MM.1S (cell line): Measurements from ENCODE around the gene ADAMTS3.
A peak's percentile ranks its signal among the peaks of the same experiment; 100 is the strongest.

Experiments used
- DNase-seq: peaks from one replicate; pipeline ENCODE4 v3.0.0-alpha.2; 2015
- H2AFZ ChIP-seq: fragments of 300-600 bp; sonication (generic); 2 replicates; pipeline ENCODE4 v1.6.0; 2016; ENCODE audit warnings: antibody characterized with exemption, low read length
- H3F3A ChIP-seq: fragments of 300-600 bp; sonication (generic); 2 replicates; pipeline ENCODE4 v1.6.1; 2016; ENCODE audit warnings: mild to moderate bottlenecking, antibody characterized with exemption, low read length, moderate library complexity, mixed read lengths; ENCODE audit not compliant: insufficient read depth
- H3K27ac ChIP-seq: fragments of 300-600 bp; sonication (generic); 2 replicates; pipeline ENCODE4 v1.5.1; 2016; ENCODE audit warnings: mild to moderate bottlenecking, low read length
- H3K27me3 ChIP-seq: fragments of 300-600 bp; sonication (generic); replicated peaks from 2 replicates; pipeline ENCODE4 v1.6.0; 2016; ENCODE audit warnings: low read length; ENCODE audit not compliant: insufficient read depth
- H3K36me3 ChIP-seq: fragments of 300-600 bp; sonication (generic); replicated peaks from 2 replicates; pipeline ENCODE4 v1.6.1; 2016; ENCODE audit warnings: mild to moderate bottlenecking, low read length, mixed read lengths; ENCODE audit not compliant: insufficient read depth
- H3K4me1 ChIP-seq: fragments of 300-600 bp; sonication (generic); 2 replicates; pipeline ENCODE4 v1.6.1; 2016; ENCODE audit warnings: low read length, mixed read lengths
- H3K4me2 ChIP-seq: fragments of 300-600 bp; sonication (generic); 2 replicates; pipeline ENCODE4 v1.6.0; 2016; ENCODE audit warnings: low read depth, low read length
- H3K4me3 ChIP-seq: fragments of 300-600 bp; sonication (generic); 2 replicates; pipeline ENCODE4 v1.5.1; 2016; ENCODE audit warnings: low read length, mixed read lengths
- H3K79me2 ChIP-seq: fragments of 300-600 bp; sonication (generic); 2 replicates; pipeline ENCODE4 v1.6.1; 2016; ENCODE audit warnings: mixed run types, low read length, mixed read lengths
- H3K9ac ChIP-seq: fragments of 300-600 bp; sonication (generic); 2 replicates; pipeline ENCODE4 v1.6.1; 2016; ENCODE audit warnings: low read length, mixed read lengths
- H3K9me2 ChIP-seq: fragments of 300-600 bp; sonication (generic); replicated peaks from 2 replicates; pipeline ENCODE4 v1.6.1; 2016; ENCODE audit warnings: mild to moderate bottlenecking, low read length, mixed read lengths; ENCODE audit not compliant: insufficient read depth
- H3K9me3 ChIP-seq: fragments of 300-600 bp; sonication (generic); replicated peaks from 2 replicates; pipeline ENCODE4 v1.6.1; 2016; ENCODE audit warnings: mild to moderate bottlenecking, low read length, mixed read lengths; ENCODE audit not compliant: insufficient read depth
- H4K20me1 ChIP-seq: fragments of 300-600 bp; sonication (generic); 2 replicates; pipeline ENCODE4 v1.6.1; 2016; ENCODE audit warnings: mild to moderate bottlenecking, low read length, moderate library complexity, mixed read lengths; ENCODE audit not compliant: insufficient read depth
- EZH2 ChIP-seq: fragments of 300-600 bp; sonication (generic); optimal IDR thresholded peaks from 2 replicates; pipeline ENCODE3; 2017; ENCODE audit warnings: low read depth, mild to moderate bottlenecking, antibody characterized with exemption, low read length, mixed read lengths
- EZH2phosphoT487 ChIP-seq: fragments of 300-600 bp; sonication (generic); IDR thresholded peaks from 2 replicates; pipeline ENCODE4 v1.6.1; 2018; ENCODE audit warnings: antibody characterized with exemption, low read length
- TF ChIP-seq, protein P1 (sequence below): fragments of 300-600 bp; sonication (generic); IDR thresholded peaks from 2 replicates; pipeline ENCODE4 v1.5.1; 2016; ENCODE audit warnings: antibody characterized with exemption, low read length, mixed read lengths

The ADAMTS3 gene

DNA sequence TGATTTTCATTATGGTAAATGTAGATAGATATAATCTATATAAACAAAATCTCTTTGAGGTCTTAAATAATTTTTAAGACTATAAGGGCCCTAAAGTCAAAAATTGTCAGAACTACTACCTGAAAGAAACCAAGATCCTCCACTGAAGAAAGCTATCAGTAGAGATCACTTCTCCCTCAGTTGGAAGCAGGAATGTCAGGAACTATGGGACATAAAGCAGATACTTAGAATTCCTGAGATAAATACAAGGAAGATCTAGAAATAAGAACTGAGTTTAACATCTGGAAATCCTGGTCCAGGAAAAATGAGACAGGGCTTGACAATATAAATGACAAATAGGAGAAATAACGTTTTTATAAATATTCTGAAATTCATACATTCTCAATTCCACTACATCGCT, 97.2 kb downstream of the ADAMTS3 start:
- no peaks in the 10 kb centered on the region for H3K9me3 ChIP-seq
- TF ChIP-seq EZH2phosphoT487, result no peak
- TF ChIP-seq EZH2, result no peak
- TF ChIP-seq, protein P1, sequence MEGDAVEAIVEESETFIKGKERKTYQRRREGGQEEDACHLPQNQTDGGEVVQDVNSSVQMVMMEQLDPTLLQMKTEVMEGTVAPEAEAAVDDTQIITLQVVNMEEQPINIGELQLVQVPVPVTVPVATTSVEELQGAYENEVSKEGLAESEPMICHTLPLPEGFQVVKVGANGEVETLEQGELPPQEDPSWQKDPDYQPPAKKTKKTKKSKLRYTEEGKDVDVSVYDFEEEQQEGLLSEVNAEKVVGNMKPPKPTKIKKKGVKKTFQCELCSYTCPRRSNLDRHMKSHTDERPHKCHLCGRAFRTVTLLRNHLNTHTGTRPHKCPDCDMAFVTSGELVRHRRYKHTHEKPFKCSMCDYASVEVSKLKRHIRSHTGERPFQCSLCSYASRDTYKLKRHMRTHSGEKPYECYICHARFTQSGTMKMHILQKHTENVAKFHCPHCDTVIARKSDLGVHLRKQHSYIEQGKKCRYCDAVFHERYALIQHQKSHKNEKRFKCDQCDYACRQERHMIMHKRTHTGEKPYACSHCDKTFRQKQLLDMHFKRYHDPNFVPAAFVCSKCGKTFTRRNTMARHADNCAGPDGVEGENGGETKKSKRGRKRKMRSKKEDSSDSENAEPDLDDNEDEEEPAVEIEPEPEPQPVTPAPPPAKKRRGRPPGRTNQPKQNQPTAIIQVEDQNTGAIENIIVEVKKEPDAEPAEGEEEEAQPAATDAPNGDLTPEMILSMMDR, result no peak
- H3F3A ChIP-seq, result no peaks in the 10 kb centered on the region
- H3K9ac ChIP-seq, result no peak overlapping the region
- no peak overlapping the region for H3K4me2 ChIP-seq
- no peaks in the 10 kb centered on the region for H4K20me1 ChIP-seq
- H3K36me3 ChIP-seq, result no peaks in the 10 kb centered on the region
- H3K9me2 ChIP-seq, result no peaks in the 10 kb centered on the region
- no peak for DNase-seq
- H3K4me1 ChIP-seq, result no peaks in the 10 kb centered on the region
- H2AFZ ChIP-seq, result no peak overlapping the region
- H3K4me3 ChIP-seq, result no peak overlapping the region
- no peaks in the 10 kb centered on the region for H3K27me3 ChIP-seq
- H3K27ac ChIP-seq, result no peak overlapping the region
- H3K79me2 ChIP-seq, result no peaks in the 10 kb centered on the region

DNA sequence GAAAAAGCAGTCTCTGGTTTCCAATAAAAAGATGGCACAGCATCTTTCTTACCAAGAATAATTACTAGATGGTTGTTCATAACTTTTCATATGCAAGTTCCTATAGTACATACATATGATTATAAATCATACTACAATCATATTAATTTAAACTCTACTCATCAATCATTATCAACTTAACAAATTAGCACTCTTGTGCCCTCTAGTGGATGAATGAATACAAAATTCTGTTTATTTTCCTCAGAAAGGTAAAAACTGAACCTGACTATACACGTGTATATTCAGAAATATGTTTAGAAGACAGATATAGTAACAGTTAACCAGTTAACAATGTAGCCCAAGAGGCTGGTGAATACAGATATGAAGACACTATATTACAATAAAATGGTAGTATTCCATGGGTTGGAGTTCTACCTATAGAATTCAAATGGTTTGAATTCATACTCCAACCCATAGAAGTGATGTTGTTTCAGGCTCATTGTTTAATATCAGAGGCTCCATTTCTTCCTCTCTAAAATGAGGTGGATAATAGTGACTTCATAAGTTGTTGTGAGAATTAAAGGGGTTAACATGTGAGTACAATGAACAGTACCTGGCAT, 100.0 kb downstream of the ADAMTS3 start:
- H3F3A ChIP-seq, result no peaks in the 10 kb centered on the region
- H3K4me3 ChIP-seq, result no peak overlapping the region
- no peaks in the 10 kb centered on the region for H3K36me3 ChIP-seq
- no peaks in the 10 kb centered on the region for H3K27me3 ChIP-seq
- no peak for TF ChIP-seq EZH2phosphoT487
- no peak for TF ChIP-seq EZH2
- TF ChIP-seq, protein P1, result peak; percentile 52
- peak; percentile 46 for DNase-seq
- H2AFZ ChIP-seq, result no peak overlapping the region
- H3K9ac ChIP-seq, result no peak overlapping the region
- no peaks in the 10 kb centered on the region for H3K9me3 ChIP-seq
- no peaks in the 10 kb centered on the region for H3K9me2 ChIP-seq
- H4K20me1 ChIP-seq, result no peaks in the 10 kb centered on the region
- no peak overlapping the region for H3K27ac ChIP-seq
- no peak overlapping the region for H3K4me2 ChIP-seq
- H3K79me2 ChIP-seq, result no peaks in the 10 kb centered on the region
- H3K4me1 ChIP-seq, result no peaks in the 10 kb centered on the region

DNA sequence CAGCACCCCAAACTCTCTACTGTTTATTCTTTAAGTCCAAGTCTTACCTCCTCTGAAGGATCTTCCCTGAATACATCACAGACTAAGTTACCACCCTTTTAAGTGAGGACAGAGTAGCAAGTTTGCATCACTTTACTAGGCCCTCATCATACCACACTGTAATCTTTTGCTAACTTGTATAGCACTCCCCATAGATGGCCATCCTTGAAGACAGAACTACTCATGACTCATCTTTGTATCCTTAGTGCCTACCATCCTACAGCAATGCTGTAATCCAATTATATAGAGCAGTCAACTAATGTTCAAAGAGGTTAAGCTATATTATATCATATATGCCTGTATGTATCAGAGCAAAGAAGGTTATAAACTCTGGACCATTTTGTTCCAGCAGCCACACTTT, 101.4 kb downstream of the ADAMTS3 start:
- Histone ChIP-seq H3K4me3 (no peak overlapping the region), H3K27ac (no peak overlapping the region), H3K79me2 (no peaks in the 10 kb centered on the region), H3K9me2 (no peaks in the 10 kb centered on the region), H3K9me3 (no peaks in the 10 kb centered on the region), H3K4me2 (no peak overlapping the region), H3F3A (no peaks in the 10 kb centered on the region), H3K4me1 (no peaks in the 10 kb centered on the region), H4K20me1 (no peaks in the 10 kb centered on the region), H3K36me3 (no peaks in the 10 kb centered on the region), H3K9ac (no peak overlapping the region), H3K27me3 (no peaks in the 10 kb centered on the region), H2AFZ (no peak overlapping the region)
- TF ChIP-seq, protein P1, result no peak
- TF ChIP-seq EZH2, result no peak
- TF ChIP-seq EZH2phosphoT487, result no peak
- DNase-seq, result no peak
